HCT116 (cell line): Measurements from ENCODE around the gene UGDH. TPM values are rescaled to one million over a fixed set of nuclear protein-coding genes. Genes with fewer than 3 reads are reported as not detected.

Source experiments
- ATAC-seq: fragments of 200-7000 bp; cut with Tn5 transposase; 2 replicates; pipeline ENCODE4 v1.9.1; 2020; ENCODE audit warnings: mild to moderate bottlenecking, moderate library complexity
- BruUV-seq: library from RNA; stranded (reverse); fragments of 400-500 nt; replicated peaks from 2 replicates; lab custom pipeline; 2021; lab: Mats Ljungman, UMichigan
- CTCF ChIA-PET: fragments of 300-600 bp; sonication (Branson Sonifier 250); formaldehyde crosslinking; loops from one replicate; lab custom pipeline; 2021; ENCODE audit warnings: antibody characterized with exemption; lab: Charles Lee
- POLR2A ChIA-PET: fragments of 300-600, 350-600 bp; sonication (Branson Sonifier 250); formaldehyde crosslinking; loops from one replicate; lab custom pipeline; 2021; ENCODE audit warnings: antibody characterized with exemption; lab: Charles Lee
- RAD21 ChIA-PET, 2 experiments: fragments of 300-600 bp; sonication (Branson Sonifier 250); formaldehyde crosslinking; loops; one replicate each; lab custom pipeline; 2023; ENCODE audit warnings: low total read pairs in 2 of 2; ENCODE audit not compliant: uncharacterized antibody in 2 of 2, unreplicated experiment in 2 of 2, low non-redundant PET in 1 of 2; lab: Charles Lee
- DNase-seq: peaks from one replicate; pipeline ENCODE4 v3.0.0-alpha.2; 2010; ENCODE audit warnings: low read depth, low spot score
- H2AFZ ChIP-seq: fragments of 200-600 bp; shearing (Covaris generic), sonication (generic); 2 replicates; pipeline ENCODE4 v1.6.1; 2017; ENCODE audit warnings: low read depth, mixed run types, mixed read lengths, antibody characterized with exemption, low read length; ENCODE audit not compliant: poor library complexity, severe bottlenecking
- H3K27ac ChIP-seq: 2 replicates; pipeline ENCODE4 v1.5.1; 2012; ENCODE audit warnings: low read depth, low read length
- H3K27me3 ChIP-seq: fragments of 200-600 bp; sonication (generic); 2 replicates; pipeline ENCODE4 v1.6.1; 2016; ENCODE audit warnings: mixed run types, low read length, mixed read lengths; ENCODE audit not compliant: insufficient read depth
- H3K36me3 ChIP-seq, 2 experiments: fragments of 200-500 bp in 1 of 2; fragments of 200-600 bp in 1 of 2; sonication (Bioruptor generic) in 1 of 2; sonication (generic) in 1 of 2; 2 replicates each; pipeline versions ENCODE4 v1.5.1 to v1.6.1; 2014 to 2016; ENCODE audit warnings: low read length in 2 of 2, inconsistent platforms in 1 of 2, mixed read lengths in 1 of 2, mixed run types in 1 of 2; ENCODE audit not compliant: insufficient read depth in 2 of 2, control insufficient read depth in 1 of 2
- H3K4me1 ChIP-seq, 2 experiments: fragments of 200-600 bp in 1 of 2; sonication (generic) in 1 of 2; 2 replicates each; pipeline versions ENCODE4 v1.5.1 to v1.6.1; 2012 to 2017; ENCODE audit warnings: low read length in 2 of 2, inconsistent platforms in 1 of 2, mild to moderate bottlenecking in 1 of 2, mixed read lengths in 1 of 2, mixed run types in 1 of 2, moderate library complexity in 1 of 2; ENCODE audit not compliant: insufficient read depth in 2 of 2, control insufficient read depth in 1 of 2
- H3K4me2 ChIP-seq: fragments of 200-600 bp; sonication (generic); 2 replicates; pipeline ENCODE4 v1.6.1; 2017; ENCODE audit warnings: mixed run types, low read length, mixed read lengths
- H3K4me3 ChIP-seq, 2 experiments: fragments of 200-600 bp in 1 of 2; sonication (generic) in 1 of 2; replicated peaks in 1 of 2; 2 replicates each; pipeline ENCODE4 v1.5.1; 2011 to 2016; ENCODE audit warnings: low read length in 2 of 2, control low read depth in 1 of 2, low read depth in 1 of 2, mild to moderate bottlenecking in 1 of 2, mixed read lengths in 1 of 2, mixed run types in 1 of 2
- H3K79me2 ChIP-seq: fragments of 200-600 bp; sonication (generic); 2 replicates; pipeline ENCODE4 v1.6.1; 2017; ENCODE audit warnings: mild to moderate bottlenecking, mixed run types, low read length, moderate library complexity, mixed read lengths; ENCODE audit not compliant: insufficient read depth
- H3K9ac ChIP-seq: fragments of 200-600 bp; sonication (generic); 2 replicates; pipeline ENCODE4 v1.6.1; 2016; ENCODE audit warnings: low read length, mixed read lengths
- H3K9me2 ChIP-seq: fragments of 200-600 bp; sonication (generic), shearing (Covaris generic); 2 replicates; pipeline ENCODE4 v1.6.1; 2017; ENCODE audit warnings: mixed run types, mild to moderate bottlenecking, moderate library complexity; ENCODE audit not compliant: insufficient read depth
- H3K9me3 ChIP-seq, 2 experiments: fragments of 200-500 bp in 1 of 2; fragments of 200-600 bp in 1 of 2; sonication (Bioruptor generic) in 1 of 2; sonication (generic) in 1 of 2; 2 replicates each; pipeline ENCODE4 v1.6.1; 2014 to 2017; ENCODE audit warnings: low read length in 2 of 2, mixed read lengths in 2 of 2, inconsistent platforms in 1 of 2, low read depth in 1 of 2, mild to moderate bottlenecking in 1 of 2, mixed run types in 1 of 2, moderate library complexity in 1 of 2; ENCODE audit not compliant: control insufficient read depth in 1 of 2, insufficient read depth in 1 of 2
- H4K20me1 ChIP-seq: fragments of 200-600 bp; sonication (generic), shearing (Covaris generic); 2 replicates; pipeline ENCODE4 v1.6.1; 2017; ENCODE audit warnings: mixed run types, mild to moderate bottlenecking, moderate library complexity; ENCODE audit not compliant: insufficient read depth
- CBX3 ChIP-seq: IDR thresholded peaks from 2 replicates; pipeline ENCODE4 v1.6.1; 2012; ENCODE audit warnings: low read depth
- CTCF ChIP-seq, 3 experiments: fragments of 200-600 bp in 1 of 3; sonication (generic) in 1 of 3; IDR thresholded peaks in 2 of 3; conservative IDR thresholded peaks in 1 of 3; 2 replicates each; pipeline ENCODE4 v1.5.1; 2012 to 2017; ENCODE audit warnings: low read depth in 2 of 3, low read length in 2 of 3, antibody characterized with exemption in 1 of 3, borderline replicate concordance in 1 of 3, control low read depth in 1 of 3, mild to moderate bottlenecking in 1 of 3, mixed read lengths in 1 of 3, mixed run types in 1 of 3, moderate library complexity in 1 of 3; ENCODE audit not compliant: insufficient read depth in 1 of 3
- EGR1 ChIP-seq: IDR thresholded peaks from 2 replicates; pipeline ENCODE4 v1.6.1; 2012; ENCODE audit warnings: low read depth
- ELF1 ChIP-seq: IDR thresholded peaks from 2 replicates; pipeline ENCODE4 v1.6.1; 2012; ENCODE audit warnings: low read depth, borderline replicate concordance
- EZH2 ChIP-seq: fragments of 200-600 bp; sonication (generic); IDR thresholded peaks from 2 replicates; pipeline ENCODE4 v1.6.1; 2017; ENCODE audit warnings: antibody characterized with exemption, mixed run types
- EZH2phosphoT487 ChIP-seq: fragments of 200-600 bp; IDR thresholded peaks from 2 replicates; pipeline ENCODE4 v1.6.1; 2018; ENCODE audit warnings: antibody characterized with exemption, borderline replicate concordance
- FOSL1 ChIP-seq: IDR thresholded peaks from 2 replicates; pipeline ENCODE4 v1.6.1; 2012; ENCODE audit warnings: low read depth
- MAX ChIP-seq: IDR thresholded peaks from 2 replicates; pipeline ENCODE4 v1.6.1; 2012
- REST ChIP-seq: IDR thresholded peaks from 2 replicates; pipeline ENCODE4 v1.6.1; 2012; ENCODE audit warnings: low read depth
- SIN3A ChIP-seq: IDR thresholded peaks from 2 replicates; pipeline ENCODE4 v1.6.1; 2012; ENCODE audit warnings: low read depth
- SRF ChIP-seq: IDR thresholded peaks from 2 replicates; pipeline ENCODE4 v1.6.1; 2012; ENCODE audit warnings: low read depth
- ZBTB33 ChIP-seq: IDR thresholded peaks from 2 replicates; pipeline ENCODE4 v1.6.1; 2011; ENCODE audit warnings: mild to moderate bottlenecking, low read length, moderate library complexity; ENCODE audit not compliant: insufficient replicate concordance; ENCODE audit errors: extremely low read depth
- ZNF274 ChIP-seq: fragments of 200-500 bp; sonication (Bioruptor generic); IDR thresholded peaks from 2 replicates; pipeline ENCODE4 v1.6.1; 2014; ENCODE audit warnings: mild to moderate bottlenecking, low read depth, low read length, inconsistent platforms
- intact Hi-C: fragments of 100-400 bp; cut with micrococcal nuclease; formaldehyde crosslinking; loops from 2 replicates; pipeline ENCODE4 v1.10.0; 2022
- total RNA-seq: library from RNA; stranded (reverse); gene quantifications from one replicate; pipeline ENCODE4 v1.2.1, GENCODE V29; 2021; ENCODE audit not compliant: unreplicated experiment

The UGDH gene
- total RNA-seq, 1 experiment from 2014 or later: 67.9 TPM

GRCh38 chr4:39453738-39454137, 73.5 kb downstream of the UGDH start:
- DNase-seq: no peak
- Histone ChIP-seq H3K9me3 (no peaks in the 10 kb centered on the region), H3K27me3 (no peaks in the 10 kb centered on the region), H3K4me1 (peaks cover 3 to 13% of the 10 kb centered on the region in 2 experiments; a peak in 3 of 4 replicates), H3K79me2 (peaks cover 64% of the 10 kb centered on the region), H3K9ac (no peak overlapping the region), H3K36me3 (peaks cover 59 to 78% of the 10 kb centered on the region in 2 experiments), H3K4me2 (no peak overlapping the region), H2AFZ (no peak overlapping the region), H4K20me1 (peaks cover 62% of the 10 kb centered on the region), H3K9me2 (no peaks in the 10 kb centered on the region), H3K27ac (no peak overlapping the region), H3K4me3 (no peak overlapping the region)
- CTCF ChIA-PET: no interaction called here
- POLR2A ChIA-PET: no interaction called here
- no TSS peak for BruUV-seq
- RAD21 ChIA-PET: no interaction called here
- TF ChIP-seq REST: no peak
- no peak for TF ChIP-seq EGR1
- TF ChIP-seq ELF1: no peak
- TF ChIP-seq EZH2: no peak
- no peak for TF ChIP-seq SRF
- TF ChIP-seq CBX3: no peak
- TF ChIP-seq SIN3A: no peak
- TF ChIP-seq MAX: no peak
- no peak for TF ChIP-seq CTCF (IDR thresholded peaks at IDR 0.05 in 2 of 3, conservative IDR thresholded peaks at IDR 0.05 in 1 of 3; ENCODE audit: borderline replicate concordance in 1 of 3, insufficient read depth in 1 of 3, low read depth in 2 of 3, low read length in 2 of 3)
- no peak for TF ChIP-seq ZBTB33
- TF ChIP-seq FOSL1: no peak
- no peak for TF ChIP-seq ZNF274
- TF ChIP-seq EZH2phosphoT487: no peak
- intact Hi-C loops: loop anchor here (5.0 kb wide), 1 partner anchor 551 kb away; no protein-coding TSS in a partner anchor
- no peak for ATAC-seq
